Calu3 (cell line): Measurements from ENCODE around the gene CAPSL. TPM values are rescaled to one million over a fixed set of nuclear protein-coding genes. Genes with fewer than 3 reads are reported as not detected.

Experiments
- BruUV-seq: library from RNA; stranded (reverse); fragments of 400-500 nt; replicated peaks from 2 replicates; lab custom pipeline; 2021; lab: Mats Ljungman, UMichigan
- CTCF ChIA-PET: fragments of 300-600 bp; sonication (Branson Sonifier 250); formaldehyde crosslinking; loops from one replicate; lab custom pipeline; 2022; ENCODE audit warnings: antibody characterized with exemption; lab: Charles Lee
- DNase-seq: peaks from one replicate; pipeline ENCODE4 v3.0.0; 2022
- H3K27ac Mint-ChIP-seq: one replicate; pipeline ENCODE4 v1.8.0; 2022; ENCODE audit warnings: mixed read lengths; ENCODE audit not compliant: unreplicated experiment
- H3K27me3 Mint-ChIP-seq: one replicate; pipeline ENCODE4 v1.8.0; 2022; ENCODE audit warnings: mixed read lengths; ENCODE audit not compliant: unreplicated experiment
- H3K36me3 Mint-ChIP-seq: one replicate; pipeline ENCODE4 v1.8.0; 2022; ENCODE audit warnings: mild to moderate bottlenecking, moderate library complexity, mixed read lengths; ENCODE audit not compliant: insufficient read depth, unreplicated experiment
- H3K4me1 Mint-ChIP-seq: one replicate; pipeline ENCODE4 v1.8.0; 2022; ENCODE audit warnings: mild to moderate bottlenecking, low read depth, mixed read lengths; ENCODE audit not compliant: unreplicated experiment
- H3K4me3 Mint-ChIP-seq: one replicate; pipeline ENCODE4 v1.8.0; 2022; ENCODE audit warnings: mild to moderate bottlenecking, low read depth, moderate library complexity, mixed read lengths; ENCODE audit not compliant: unreplicated experiment
- H3K9me3 Mint-ChIP-seq: one replicate; pipeline ENCODE4 v1.8.0; 2022; ENCODE audit warnings: low read depth, mixed read lengths; ENCODE audit not compliant: unreplicated experiment
- CTCF ChIP-seq: fragments of 200-600 bp; IDR thresholded peaks from one replicate; pipeline ENCODE4 v1.8.0; 2022; ENCODE audit warnings: antibody characterized with exemption; ENCODE audit not compliant: unreplicated experiment
- intact Hi-C: fragments of 100-400 bp; cut with micrococcal nuclease; formaldehyde crosslinking; loops from one replicate; pipeline ENCODE4 v1.10.0; 2022; ENCODE audit not compliant: unreplicated experiment
- total RNA-seq: library from RNA; stranded (reverse); gene quantifications from 2 replicates; pipeline ENCODE4 v1.2.3, GENCODE V29; 2022

CAPSL gene
- total RNA-seq, 1 experiment from 2014 or later, result not detected

- Mint-ChIP-seq H3K4me1 (no peaks in the 10 kb centered on the region), H3K27ac (no peak overlapping the region), H3K36me3 (no peaks in the 10 kb centered on the region), H3K9me3 (peaks cover 7% of the 10 kb centered on the region), H3K27me3 (no peaks in the 10 kb centered on the region), H3K4me3 (no peak overlapping the region)
- intact Hi-C loops, result no loop called here
- CTCF ChIA-PET, result no interaction called here
- DNase-seq, result no peak
- no TSS peak for BruUV-seq
- no peak for TF ChIP-seq CTCF
These were observed 48.1 kb downstream of the CAPSL start for GRCh38 chr5:35890021-35891020.

DNA sequence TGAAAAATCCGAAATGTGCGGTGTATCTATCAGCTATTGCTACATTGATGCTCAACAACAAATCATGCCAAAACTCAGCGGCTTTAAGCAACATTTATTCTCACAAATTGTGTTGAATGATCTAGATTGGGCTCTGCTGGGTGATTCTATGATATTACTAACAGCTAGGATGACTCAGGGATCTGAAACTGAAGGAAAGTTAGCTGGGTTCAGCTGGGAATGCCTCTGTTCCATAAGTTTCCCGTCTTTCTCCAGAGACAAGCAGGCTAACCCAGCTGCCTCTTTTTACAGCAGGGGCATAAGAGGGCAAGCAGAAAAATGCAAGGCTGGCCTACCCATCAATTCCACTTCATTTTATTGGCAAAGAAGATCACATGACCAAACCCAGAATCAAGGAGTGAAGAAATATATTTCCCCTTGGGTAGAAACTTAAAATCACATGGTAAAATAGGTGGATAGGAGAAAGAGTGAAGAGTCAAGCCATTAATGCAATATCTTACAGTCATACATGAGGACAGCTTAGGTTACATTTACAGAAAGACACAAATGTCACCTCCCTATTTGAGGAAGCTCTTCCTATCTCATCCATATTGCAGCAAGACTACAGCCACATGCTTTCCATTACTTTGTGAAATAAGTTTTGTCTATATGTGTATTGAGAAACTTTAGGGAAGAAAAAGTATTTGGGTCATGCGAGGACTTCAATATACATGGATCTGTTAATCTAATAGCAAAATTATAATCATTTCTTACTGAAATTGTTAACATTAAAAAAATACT, 50.9 kb downstream of the CAPSL start:
- TF ChIP-seq CTCF, result no peak
- no TSS peak for BruUV-seq
- Mint-ChIP-seq H3K4me3 (no peak overlapping the region), H3K36me3 (no peaks in the 10 kb centered on the region), H3K27ac (no peak overlapping the region), H3K4me1 (no peaks in the 10 kb centered on the region), H3K9me3 (peaks cover 6% of the 10 kb centered on the region), H3K27me3 (no peaks in the 10 kb centered on the region)
- intact Hi-C loops, result no loop called here
- DNase-seq, result no peak
- CTCF ChIA-PET, result no interaction called here

- intact Hi-C loops, result no loop called here
- no peaks in the 10 kb centered on the region for H3K36me3 Mint-ChIP-seq
- no peaks in the 10 kb centered on the region for H3K27me3 Mint-ChIP-seq
- no peaks in the 10 kb centered on the region for H3K4me1 Mint-ChIP-seq
- no peak for DNase-seq
- CTCF ChIA-PET, result no interaction called here
- no TSS peak for BruUV-seq
- no peak for TF ChIP-seq CTCF
- no peak overlapping the region for H3K4me3 Mint-ChIP-seq
- peaks cover 4% of the 10 kb centered on the region for H3K9me3 Mint-ChIP-seq
- H3K27ac Mint-ChIP-seq, result no peak overlapping the region
These were observed 52.0 kb downstream of the CAPSL start for GRCh38 chr5:35886381-35886780.

DNA sequence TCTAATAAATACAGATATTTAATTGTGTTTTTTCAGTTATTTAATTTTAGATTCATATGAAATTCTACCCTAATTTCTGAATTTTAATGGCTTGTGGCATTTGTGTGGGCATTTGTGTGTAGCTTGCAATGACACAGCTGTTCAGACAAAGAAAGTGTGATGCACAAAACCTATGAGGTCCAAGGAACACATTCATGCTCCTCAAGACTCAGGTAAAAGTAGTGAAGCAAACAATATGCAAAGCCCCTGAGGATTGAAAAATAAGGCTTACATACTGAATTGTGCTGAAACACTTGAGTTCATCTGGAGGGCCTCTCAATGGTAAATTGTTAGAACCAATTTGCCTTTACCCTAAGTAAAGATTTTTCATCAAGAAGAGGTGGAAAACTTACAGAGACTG, 53.6 kb downstream of the CAPSL start:
- no peaks in the 10 kb centered on the region for H3K36me3 Mint-ChIP-seq
- CTCF ChIA-PET, result no interaction called here
- no peak overlapping the region for H3K4me3 Mint-ChIP-seq
- no peak for TF ChIP-seq CTCF
- no peaks in the 10 kb centered on the region for H3K27me3 Mint-ChIP-seq
- no peak for DNase-seq
- intact Hi-C loops, result no loop called here
- no peaks in the 10 kb centered on the region for H3K4me1 Mint-ChIP-seq
- H3K27ac Mint-ChIP-seq, result no peak overlapping the region
- BruUV-seq, result no TSS peak
- H3K9me3 Mint-ChIP-seq, result peaks cover 7% of the 10 kb centered on the region
